GM12878 (cell line): ENCODE results near the gene NKAIN2. TPM values are rescaled to one million over a fixed set of nuclear protein-coding genes. Genes with fewer than 3 reads are reported as not detected.

Experiments
- ATAC-seq: fragments of 200-7000 bp; cut with Tn5 transposase; 3 replicates; pipeline ENCODE4 v1.9.1; 2020; ENCODE audit warnings: mild to moderate bottlenecking, moderate library complexity
- BruUV-seq: library from RNA; stranded (reverse); fragments of 400-500 nt; replicated peaks from 2 replicates; lab custom pipeline; 2021; lab: Mats Ljungman, UMichigan
- CTCF ChIA-PET: fragments of 300-600 bp; sonication (Branson Sonifier 250); formaldehyde crosslinking; extraction: SDS; loops from one replicate; lab custom pipeline; 2021; ENCODE audit warnings: inconsistent platforms; lab: Yijun Ruan, JAX
- POLR2A ChIA-PET: fragments of 350-600 bp; formaldehyde crosslinking; extraction: SDS; loops from one replicate; lab custom pipeline; 2021; ENCODE audit warnings: inconsistent platforms; lab: Charles Lee
- RAD21 ChIA-PET: fragments of 300-600 bp; sonication (Branson Sonifier 250); formaldehyde crosslinking; loops from one replicate; lab custom pipeline; 2023; ENCODE audit warnings: antibody characterized with exemption; ENCODE audit not compliant: unreplicated experiment; lab: Charles Lee
- SMC1A ChIA-PET: fragments of 300-600 bp; sonication (Branson Sonifier 250); formaldehyde crosslinking; loops from one replicate; lab custom pipeline; 2023; ENCODE audit not compliant: unreplicated experiment, uncharacterized antibody; lab: Charles Lee
- DNase-seq: peaks from one replicate; pipeline ENCODE4 v3.0.0-alpha.2; 2011; ENCODE audit warnings: low read depth, low spot score
- FAIRE-seq: peaks from 3 replicates; lab custom pipeline; 2011; peaks lifted over from hg19 to GRCh38; lab: Jason Lieb, UNC
- H2AFZ ChIP-seq: 2 replicates; pipeline ENCODE4 v1.6.0; 2011; ENCODE audit warnings: low read depth, low read length, control low read depth; ENCODE audit not compliant: control insufficient read depth
- H3K27ac ChIP-seq: 2 replicates; pipeline ENCODE4 v1.5.1; 2011; ENCODE audit warnings: control low read depth; ENCODE audit not compliant: control insufficient read depth, insufficient read depth
- H3K27me3 ChIP-seq, 2 experiments: replicated peaks in 1 of 2; 2 replicates each; pipeline versions ENCODE4 v1.6.0 to v1.6.1; 2011; ENCODE audit warnings: low read length in 1 of 2; ENCODE audit not compliant: control insufficient read depth in 2 of 2, insufficient read depth in 2 of 2
- H3K36me3 ChIP-seq, 2 experiments: 2 replicates each; pipeline ENCODE4 v1.5.1; 2011; ENCODE audit warnings: low read length in 1 of 2; ENCODE audit not compliant: control insufficient read depth in 2 of 2, insufficient read depth in 2 of 2
- H3K4me1 ChIP-seq: 2 replicates; pipeline ENCODE4 v1.6.1; 2011; ENCODE audit warnings: mild to moderate bottlenecking, low read length, moderate library complexity, mixed read lengths; ENCODE audit not compliant: control insufficient read depth, insufficient read depth
- H3K4me2 ChIP-seq: 2 replicates; pipeline ENCODE4 v1.6.0; 2011; ENCODE audit warnings: control low read depth; ENCODE audit not compliant: control insufficient read depth, insufficient read depth
- H3K4me3 ChIP-seq: fragments of 200-600 bp; sonication (generic); 2 replicates; pipeline ENCODE4 v1.5.1; 2016
- H3K79me2 ChIP-seq: 2 replicates; pipeline ENCODE4 v1.6.0; 2011; ENCODE audit warnings: low read length; ENCODE audit not compliant: control insufficient read depth, insufficient read depth
- H3K9ac ChIP-seq: 2 replicates; pipeline ENCODE4 v1.8.0; 2011; ENCODE audit warnings: low read length, control low read depth, mixed read lengths; ENCODE audit not compliant: control insufficient read depth, insufficient read depth
- H3K9me3 ChIP-seq: replicated peaks from 3 replicates; pipeline ENCODE4 v1.5.1; 2011; ENCODE audit warnings: mild to moderate bottlenecking, low read length; ENCODE audit not compliant: control insufficient read depth, insufficient read depth
- H4K20me1 ChIP-seq: 2 replicates; pipeline ENCODE4 v1.6.0; 2011; ENCODE audit not compliant: control insufficient read depth, insufficient read depth
- BHLHE40 ChIP-seq, 2 experiments: fragments of 450-650 bp in 1 of 2; IDR thresholded peaks; 2 replicates each; pipeline ENCODE4 v1.6.1; 2011 to 2017; ENCODE audit warnings: low read depth in 2 of 2, borderline replicate concordance in 1 of 2, improper control_type of control experiment in 1 of 2, low read length in 1 of 2, mild to moderate bottlenecking in 1 of 2
- SIN3A ChIP-seq: IDR thresholded peaks from 2 replicates; pipeline ENCODE4 v1.6.1; 2012; ENCODE audit warnings: low read depth, low read length, improper control_type of control experiment
- SP1 ChIP-seq: IDR thresholded peaks from one replicate; pipeline ENCODE4 v1.6.1; 2011; ENCODE audit warnings: low read depth, low read length
- ZNF592 ChIP-seq: fragments of 450-650 bp; IDR thresholded peaks from 2 replicates; pipeline ENCODE4 v1.6.1; 2017; ENCODE audit warnings: mild to moderate bottlenecking, moderate library complexity
- WGBS: methylation state at CpG from one replicate; pipeline ENCODE4 v1.1.6; 2016; ENCODE audit warnings: low lambda C conversion rate; ENCODE audit not compliant: insufficient replicate concordance, insufficient coverage; ENCODE audit errors: missing lambda C conversion rate; 5-methylcytosine and 5-hydroxymethylcytosine counted together
- in situ Hi-C: fragments of 300-500 bp; cut with MboI; formaldehyde crosslinking; loops from 9 replicates; pipeline ENCODE4 v1.14.3; 2018; ENCODE audit warnings: mixed read lengths
- intact Hi-C: fragments of 100-400 bp; cut with micrococcal nuclease; formaldehyde crosslinking; loops from one replicate; pipeline ENCODE4 v1.14.2; 2022; ENCODE audit not compliant: unreplicated experiment
- polyA plus RNA-seq, 11 experiments: library from polyadenylated mRNA; depleted of rRNA in 4 of 11; unstranded in 6 of 11; stranded (reverse) in 5 of 11; fragments of >200 nt; fragmentation: Nextera tagmentation in 4 of 11; fragmentation: Illumina TruSeq in 1 of 11; extraction: Ambion mirVana in 4 of 11; extraction: Trizol in 1 of 11; gene quantifications; 1 replicate in 1 of 11; 2 replicates in 10 of 11; pipeline versions ENCODE4 v1.2.1 to v1.2.3, GENCODE V29; 2011 to 2016; ENCODE audit warnings: inconsistent platforms in 2 of 11, missing spikeins in 2 of 11, low read depth in 1 of 11
- total RNA-seq, 4 experiments: library from RNA; depleted of rRNA in 3 of 4; stranded (reverse); fragments of >200 nt in 3 of 4; fragmentation: Illumina TruSeq in 1 of 4; extraction: Trizol in 1 of 4; gene quantifications; 2 replicates each; pipeline versions ENCODE4 v1.2.1 to v1.2.3, GENCODE V29; 2013 to 2021

NKAIN2 gene
- total and polyA plus RNA-seq, 10 of the 15 experiments (the other 5 are each of a cell fraction or from before 2014, with no cell fraction given), result not detected

- Histone ChIP-seq H3K4me3 (no peak overlapping the region), H3K4me2 (no peak overlapping the region), H3K36me3 (no peaks in the 10 kb centered on the region), H3K9ac (no peak overlapping the region), H2AFZ (no peak overlapping the region), H3K4me1 (no peaks in the 10 kb centered on the region), H3K27ac (no peak overlapping the region), H3K27me3 (no peaks in the 10 kb centered on the region), H3K79me2 (no peaks in the 10 kb centered on the region), H4K20me1 (no peaks in the 10 kb centered on the region), H3K9me3 (no peaks in the 10 kb centered on the region)
- WGBS, result 11% methylated on average over 2 of the region's 2 CpGs
- ChIA-PET RAD21 (no interaction called here), SMC1A (no interaction called here), POLR2A (no interaction called here), CTCF (no interaction called here)
- TF ChIP-seq SIN3A (no peak), BHLHE40 (IDR thresholded peaks at IDR 0.05; ENCODE audit: borderline replicate concordance in 1 of 2, low read depth in 2 of 2, low read length in 1 of 2) (no peak), ZNF592 (no peak), SP1 (no peak)
- intact Hi-C loops, result no loop called here
- FAIRE-seq (no peak), ATAC-seq (no peak), DNase-seq (no peak)
- in situ Hi-C loops, result no loop called here
- BruUV-seq, result no TSS peak
Observed at GRCh38 chr6:124494956-124495664, 691.4 kb downstream of the NKAIN2 start.
